GM21447 (cell line): ENCODE results near the gene CDC42.

Experiments used
- ATAC-seq: cut with Tn5 transposase; IDR thresholded peaks from one replicate; pipeline ENCODE4 v1.9.1; 2021; ENCODE audit not compliant: unreplicated experiment

CDC42 gene

DNA sequence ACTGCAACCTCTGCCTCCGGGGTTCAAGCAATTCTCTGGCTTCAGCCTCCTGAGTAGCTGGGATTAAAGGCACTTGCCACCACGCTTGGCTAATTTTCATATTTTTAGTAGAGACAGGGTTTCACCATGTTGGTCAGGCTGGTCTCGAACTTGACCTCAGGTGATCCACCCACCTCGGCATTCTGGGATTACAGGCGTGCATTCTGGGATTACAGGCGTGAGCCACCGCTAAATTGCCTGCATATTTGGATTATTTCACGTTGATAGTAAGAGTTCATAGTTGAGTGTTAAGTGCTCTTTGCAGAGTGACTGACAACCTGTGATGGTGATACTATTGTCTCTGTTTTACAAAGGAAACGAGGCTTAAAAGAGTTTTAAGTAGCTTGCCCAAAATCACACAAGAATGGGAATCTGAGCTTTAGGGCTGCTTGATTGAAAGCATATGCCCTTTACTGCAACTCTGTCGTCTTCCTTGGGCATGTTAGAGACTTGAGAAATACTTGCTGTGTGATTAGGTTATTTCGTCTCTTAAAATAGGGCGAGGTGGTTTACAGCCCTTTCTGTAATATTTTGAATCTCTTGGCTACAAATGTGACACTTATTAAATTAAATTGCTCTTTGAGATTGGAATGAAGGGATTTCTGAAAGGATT lies 12.4 kb downstream of the CDC42 start:
- ATAC-seq: no peak

DNA sequence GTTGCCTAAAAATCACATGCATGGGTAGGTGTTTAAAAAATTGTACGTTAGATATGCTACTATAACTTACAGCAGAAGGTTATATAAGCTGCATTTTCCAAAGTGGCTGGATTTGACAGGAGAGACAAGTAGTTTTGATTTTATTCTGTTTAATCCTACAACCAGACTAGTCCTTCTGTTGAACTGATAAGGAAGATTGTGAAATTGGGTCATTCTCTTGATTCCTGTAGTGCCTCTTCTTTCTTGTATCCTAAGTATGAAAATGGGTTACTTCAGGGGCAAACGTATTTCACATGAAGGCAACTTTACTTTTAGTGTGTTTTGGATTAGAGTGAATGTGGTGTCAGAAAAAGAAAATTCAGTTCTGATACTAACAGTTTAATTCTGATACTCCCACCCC lies 19.0 kb downstream of the CDC42 start:
- no peak for ATAC-seq

- ATAC-seq: no peak
These were observed 22.3 kb downstream of the CDC42 start for GRCh38 chr1:22074803-22075202.

GRCh38 chr1:22075718-22076117 lies 23.2 kb downstream of the CDC42 start:
- ATAC-seq: no peak

- no peak for ATAC-seq
These were observed 23.8 kb downstream of the CDC42 start for GRCh38 chr1:22076346-22076745.

GRCh38 chr1:22077728-22078127 lies 25.2 kb downstream of the CDC42 start:
- ATAC-seq: no peak

GRCh38 chr1:22078133-22078532 lies 25.6 kb downstream of the CDC42 start:
- ATAC-seq: no peak

DNA sequence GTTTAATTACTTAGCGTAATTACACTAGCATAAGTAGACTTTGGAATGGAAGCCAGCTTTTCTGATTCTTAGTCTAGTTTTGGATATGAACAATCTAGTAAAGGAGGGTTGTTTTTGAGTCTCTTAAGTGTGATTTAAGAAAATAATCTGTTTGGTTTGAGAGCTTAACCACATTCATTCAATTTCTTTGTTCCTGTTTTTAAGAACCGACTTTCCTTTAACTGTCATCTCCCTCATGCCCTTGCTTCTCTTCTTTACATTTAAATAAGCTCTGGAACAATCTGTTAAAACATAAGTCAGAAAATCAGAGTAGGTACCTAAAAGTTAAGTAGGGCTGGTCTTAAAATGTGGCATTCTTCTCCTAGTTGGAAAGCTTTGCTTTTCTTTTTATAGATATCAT lies 27.7 kb downstream of the CDC42 start:
- no peak for ATAC-seq

DNA sequence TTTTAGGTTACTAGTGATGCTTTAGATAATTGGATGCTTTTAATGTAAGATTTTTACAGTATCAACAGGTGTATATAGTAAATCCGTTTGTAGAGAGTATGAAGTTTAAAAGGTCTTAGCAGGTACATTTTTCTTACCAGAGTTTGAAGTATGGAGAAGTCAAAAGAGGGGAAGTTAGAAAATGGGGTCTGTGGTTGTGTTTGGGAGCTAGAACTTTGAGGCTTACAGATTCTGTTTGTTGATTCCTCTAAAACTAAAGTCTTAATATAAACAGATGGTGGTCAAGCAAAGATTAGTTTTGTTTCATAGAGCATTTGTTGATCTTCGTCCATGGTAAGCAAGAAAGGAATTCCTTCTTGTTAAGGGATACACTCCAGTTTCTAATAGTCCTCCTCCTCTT lies 35.8 kb downstream of the CDC42 start:
- no peak for ATAC-seq

GRCh38 chr1:22089134-22089571 lies 36.6 kb downstream of the CDC42 start:
- no peak for ATAC-seq

- no peak for ATAC-seq
These were observed 37.3 kb downstream of the CDC42 start for GRCh38 chr1:22089787-22090186.

DNA sequence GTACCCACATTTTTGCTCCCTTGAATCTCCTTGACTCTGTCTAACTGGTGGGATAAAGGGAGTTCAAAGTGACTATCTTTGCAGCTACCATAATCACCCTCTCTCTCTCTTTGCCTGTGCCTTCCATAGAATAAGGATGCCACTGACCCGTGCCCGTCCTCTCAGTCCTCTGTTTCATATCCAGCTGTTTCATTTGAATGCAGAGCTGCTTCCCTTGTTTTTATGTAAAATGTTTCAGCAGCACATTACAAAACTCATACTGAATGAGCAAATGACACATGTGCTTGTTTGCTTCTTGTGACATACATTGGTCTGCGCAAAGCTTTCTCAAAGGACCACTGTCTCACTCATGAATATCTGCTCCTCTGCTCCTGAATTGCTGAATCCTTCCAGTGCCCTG lies 38.4 kb downstream of the CDC42 start:
- no peak for ATAC-seq

- peak; percentile 59 for ATAC-seq
These were observed 39.7 kb downstream of the CDC42 start for GRCh38 chr1:22092026-22092768.

GRCh38 chr1:22093513-22093912 lies 41.0 kb downstream of the CDC42 start:
- no peak for ATAC-seq

DNA sequence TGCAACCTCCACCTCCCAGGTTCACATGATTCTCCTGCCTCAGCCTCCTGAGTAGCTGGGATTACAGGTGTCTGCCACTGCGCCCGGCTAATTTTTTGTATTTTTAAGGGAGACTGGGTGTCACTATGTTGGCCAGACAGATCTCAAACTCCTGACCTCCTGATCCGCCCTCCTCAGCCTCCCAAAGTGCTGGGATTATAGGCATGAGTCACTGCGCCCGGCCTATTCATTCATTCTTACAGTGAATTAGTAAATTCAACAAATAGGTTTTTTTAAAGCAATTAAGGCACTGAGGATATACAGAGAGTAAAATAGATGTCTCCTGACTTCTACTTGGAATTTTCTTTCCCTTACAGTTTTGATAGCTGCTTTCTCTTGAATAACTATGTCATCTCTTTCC lies 43.5 kb downstream of the CDC42 start:
- ATAC-seq: no peak

DNA sequence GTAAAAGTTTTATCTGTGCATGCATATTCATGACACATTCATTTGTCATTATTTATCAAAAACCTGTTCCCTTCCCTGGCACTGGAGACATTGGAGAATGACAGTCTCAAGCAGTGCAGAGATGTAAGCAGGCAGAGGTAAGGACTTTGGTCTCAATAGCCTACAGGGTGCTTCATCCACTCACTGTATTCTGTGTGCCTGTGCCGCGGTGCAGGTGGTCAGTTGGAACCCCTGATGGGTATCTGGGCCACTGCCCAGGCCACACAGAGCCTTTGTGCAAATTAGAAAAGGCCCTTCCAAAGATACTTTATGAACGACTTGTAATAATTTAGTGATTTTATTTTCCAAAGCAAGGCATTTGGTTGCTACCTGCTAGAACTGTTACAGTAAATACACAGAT lies 44.0 kb downstream of the CDC42 start:
- ATAC-seq: no peak

DNA sequence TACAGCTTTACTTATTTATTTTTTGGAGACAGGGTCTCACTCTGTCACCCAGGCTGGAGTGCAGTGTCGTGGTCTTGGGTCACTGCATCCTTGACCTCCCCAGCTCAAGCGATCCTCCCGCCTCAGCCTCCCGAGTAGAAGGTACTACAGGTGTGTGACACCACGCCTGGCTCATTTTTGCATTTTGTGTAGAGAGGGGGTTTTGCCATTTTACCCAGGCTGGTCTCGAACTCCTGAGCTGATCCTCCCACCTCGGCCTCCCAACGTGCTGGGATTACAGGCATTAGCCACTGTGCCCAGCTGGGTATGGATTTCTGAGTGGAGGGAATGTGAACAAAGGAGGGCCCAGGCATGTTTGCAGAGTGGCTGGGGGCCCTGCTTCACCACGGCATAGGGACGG lies 46.2 kb downstream of the CDC42 start:
- ATAC-seq: no peak

DNA sequence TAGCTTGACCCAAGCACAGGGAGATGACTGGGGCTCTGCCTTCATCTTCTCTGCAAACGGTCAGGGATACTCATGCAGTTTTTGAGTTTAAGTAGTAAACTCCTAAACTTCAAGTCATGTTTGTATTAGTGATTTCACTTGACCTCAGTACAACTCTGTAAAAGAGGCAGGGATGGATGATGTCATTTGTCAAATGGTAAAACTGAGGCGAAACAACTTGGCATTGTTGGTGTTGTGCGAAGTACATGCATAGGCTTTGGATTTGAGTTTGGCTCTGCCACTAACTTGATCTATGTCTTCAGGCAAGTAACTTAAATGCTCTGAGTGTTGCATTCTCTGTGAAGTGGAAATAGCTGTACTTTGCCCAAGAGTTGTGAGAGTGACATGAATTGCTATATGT lies 47.7 kb downstream of the CDC42 start:
- no peak for ATAC-seq

GRCh38 chr1:22101199-22101598 lies 48.7 kb downstream of the CDC42 start:
- ATAC-seq: no peak

GRCh38 chr1:22101995-22102394 lies 49.5 kb downstream of the CDC42 start:
- ATAC-seq: no peak

DNA sequence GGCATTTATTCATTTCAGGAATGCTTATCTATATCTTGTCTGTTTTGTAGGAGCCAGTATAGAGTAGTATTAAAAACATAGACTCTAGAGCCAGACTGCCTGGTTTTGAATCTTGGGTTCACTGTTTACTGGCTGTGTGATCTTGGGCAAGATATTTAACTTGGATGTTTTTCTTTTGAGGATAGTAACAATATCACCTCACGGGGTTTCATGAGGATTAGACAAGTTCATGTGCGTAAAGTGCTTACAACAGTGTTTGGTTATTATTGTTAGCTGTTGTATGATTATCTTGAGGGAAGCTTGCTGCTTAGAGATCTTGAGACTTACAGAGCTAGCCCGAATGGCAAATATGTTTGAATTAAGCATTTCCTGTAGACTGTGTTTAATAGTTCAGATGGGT lies 50.2 kb downstream of the CDC42 start:
- ATAC-seq: no peak

DNA sequence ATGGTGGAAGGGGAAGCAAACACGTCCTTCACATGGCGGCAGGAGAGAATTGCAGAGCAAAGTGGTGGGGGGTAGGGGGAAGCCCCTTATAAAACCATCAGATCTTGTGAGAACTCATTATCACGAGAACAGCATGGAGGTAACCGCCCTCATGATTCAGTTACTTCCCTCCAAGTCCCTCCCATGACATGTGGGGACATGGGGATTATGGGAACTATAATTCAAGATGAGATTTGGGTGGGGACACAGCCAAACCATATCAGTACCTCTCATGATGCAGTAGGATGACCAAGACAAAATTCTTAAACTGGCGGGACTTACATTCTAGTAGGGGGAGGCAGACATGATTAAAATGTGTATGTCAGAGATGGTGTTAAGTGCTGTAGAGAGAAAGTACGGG lies 51.6 kb downstream of the CDC42 start:
- ATAC-seq: no peak
